ENCODE measurements around the gene ZDHHC11B.
"Not testable (repeated sequence)": the region's sequence is repeated elsewhere in the genome, so short reads cannot be mapped to it uniquely, and the experiment has no call there.

Gene ZDHHC11B

GRCh38 chr5:766666-767431 lies 17.7 kb downstream of the ZDHHC11B start:
- DNase-seq, result no peak

- DNase-seq, result no peak
Observed at GRCh38 chr5:765948-766631, 18.4 kb downstream of the ZDHHC11B start.

GRCh38 chr5:763998-764781 lies 20.3 kb downstream of the ZDHHC11B start:
- no peak for DNase-seq

GRCh38 chr5:763397-763796 lies 21.1 kb downstream of the ZDHHC11B start:
- no peak for DNase-seq

GRCh38 chr5:762996-763395 lies 21.5 kb downstream of the ZDHHC11B start:
- not testable (repeated sequence) for DNase-seq

GRCh38 chr5:761854-762710 lies 22.4 kb downstream of the ZDHHC11B start:
- no peak for DNase-seq

- no peak for DNase-seq
Observed at GRCh38 chr5:761059-761771, 23.3 kb downstream of the ZDHHC11B start.

GRCh38 chr5:760363-761058 lies 24.0 kb downstream of the ZDHHC11B start:
- no peak for DNase-seq

- DNase-seq, result no peak
Observed at GRCh38 chr5:759781-760362, 24.7 kb downstream of the ZDHHC11B start.

- peak; percentile 47 to 57 for DNase-seq
Observed at GRCh38 chr5:759111-759751, 25.3 kb downstream of the ZDHHC11B start.

- DNase-seq, result no peak
Observed at GRCh38 chr5:758698-759053, 25.9 kb downstream of the ZDHHC11B start.

- no peak for DNase-seq
Observed at GRCh38 chr5:757931-758697, 26.4 kb downstream of the ZDHHC11B start.

GRCh38 chr5:757346-757930 lies 27.1 kb downstream of the ZDHHC11B start:
- DNase-seq, result no peak

- DNase-seq, result no peak
Observed at GRCh38 chr5:756865-757345, 27.6 kb downstream of the ZDHHC11B start.

GRCh38 chr5:756171-756570 lies 28.4 kb downstream of the ZDHHC11B start:
- no peak for DNase-seq

GRCh38 chr5:754143-754632 lies 30.3 kb downstream of the ZDHHC11B start:
- DNase-seq, result not testable (repeated sequence)

- not testable (repeated sequence) for DNase-seq
Observed at GRCh38 chr5:753567-754142, 30.9 kb downstream of the ZDHHC11B start.

GRCh38 chr5:752532-753115 lies 31.9 kb downstream of the ZDHHC11B start:
- not testable (repeated sequence) for DNase-seq

All from activated CD4-positive, alpha-beta T cell treated with anti-CD3 and anti-CD28 coated beads, Interleukin-2, amount 50 U/mL, for 4 hours (primary cell).